GM10248 (cell line): ENCODE data around the gene PEG3.

Source experiments
- CTCF ChIA-PET: fragments of 300-600 bp; sonication (Branson Sonifier 250); formaldehyde crosslinking; extraction: SDS; loops from one replicate; lab custom pipeline; 2021; ENCODE audit warnings: antibody characterized with exemption; lab: Yijun Ruan, JAX
- POLR2A ChIA-PET: fragments of 350-650 bp; sonication (Branson Sonifier 250); formaldehyde crosslinking; extraction: SDS; loops from one replicate; lab custom pipeline; 2020; ENCODE audit warnings: antibody characterized with exemption; lab: Yijun Ruan, JAX
- DNase-seq: peaks from one replicate; pipeline ENCODE4 v3.0.0; 2012; ENCODE audit errors: extremely low spot score
- TF ChIP-seq, protein P1 (sequence below): IDR thresholded peaks from 2 replicates; pipeline ENCODE4 v1.5.1; 2012; ENCODE audit warnings: mild to moderate bottlenecking, low read depth; ENCODE audit errors: extremely low read depth, missing control alignments, control extremely low read depth

Gene PEG3

GRCh38 chr19:56829596-56829995 lies 10.9 kb downstream of the PEG3 start:
- POLR2A ChIA-PET: no interaction called here
- DNase-seq: no peak
- CTCF ChIA-PET: no interaction called here
- TF ChIP-seq, protein P1, sequence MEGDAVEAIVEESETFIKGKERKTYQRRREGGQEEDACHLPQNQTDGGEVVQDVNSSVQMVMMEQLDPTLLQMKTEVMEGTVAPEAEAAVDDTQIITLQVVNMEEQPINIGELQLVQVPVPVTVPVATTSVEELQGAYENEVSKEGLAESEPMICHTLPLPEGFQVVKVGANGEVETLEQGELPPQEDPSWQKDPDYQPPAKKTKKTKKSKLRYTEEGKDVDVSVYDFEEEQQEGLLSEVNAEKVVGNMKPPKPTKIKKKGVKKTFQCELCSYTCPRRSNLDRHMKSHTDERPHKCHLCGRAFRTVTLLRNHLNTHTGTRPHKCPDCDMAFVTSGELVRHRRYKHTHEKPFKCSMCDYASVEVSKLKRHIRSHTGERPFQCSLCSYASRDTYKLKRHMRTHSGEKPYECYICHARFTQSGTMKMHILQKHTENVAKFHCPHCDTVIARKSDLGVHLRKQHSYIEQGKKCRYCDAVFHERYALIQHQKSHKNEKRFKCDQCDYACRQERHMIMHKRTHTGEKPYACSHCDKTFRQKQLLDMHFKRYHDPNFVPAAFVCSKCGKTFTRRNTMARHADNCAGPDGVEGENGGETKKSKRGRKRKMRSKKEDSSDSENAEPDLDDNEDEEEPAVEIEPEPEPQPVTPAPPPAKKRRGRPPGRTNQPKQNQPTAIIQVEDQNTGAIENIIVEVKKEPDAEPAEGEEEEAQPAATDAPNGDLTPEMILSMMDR: no peak

GRCh38 chr19:56827708-56828107 lies 12.8 kb downstream of the PEG3 start:
- ChIA-PET POLR2A (no interaction called here), CTCF (no interaction called here)
- no peak for DNase-seq
- TF ChIP-seq, protein P1: no peak

DNA sequence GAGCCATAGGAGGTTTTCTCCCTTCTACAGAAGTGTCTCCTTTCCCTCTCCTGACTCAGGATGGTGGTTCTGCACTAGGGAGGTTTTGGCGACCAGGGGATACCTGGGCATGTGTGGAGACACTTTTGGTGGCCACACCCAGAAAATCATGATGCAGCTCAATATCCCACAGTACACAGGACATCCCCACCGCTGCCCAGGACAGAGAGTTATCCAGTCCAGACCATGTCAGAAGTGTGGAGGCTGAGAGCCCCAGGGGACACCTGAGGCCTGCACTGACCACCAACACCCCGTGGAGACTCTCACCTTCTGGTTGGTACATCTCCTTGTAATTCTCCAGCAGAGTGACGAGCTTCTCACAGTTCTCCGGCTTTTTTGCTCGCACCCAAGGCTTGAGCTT lies 16.6 kb downstream of the PEG3 start:
- ChIA-PET CTCF (no interaction called here), POLR2A (no interaction called here)
- DNase-seq: no peak
- TF ChIP-seq, protein P1: no peak

- TF ChIP-seq, protein P1: no peak
- CTCF ChIA-PET: no interaction called here
- POLR2A ChIA-PET: no interaction called here
- no peak for DNase-seq
Measured at GRCh38 chr19:56823417-56823816, 17.1 kb downstream of the PEG3 start.

- CTCF ChIA-PET: no interaction called here
- POLR2A ChIA-PET: no interaction called here
- TF ChIP-seq, protein P1: no peak
- no peak for DNase-seq
Measured at GRCh38 chr19:56822755-56823154, 17.8 kb downstream of the PEG3 start.

DNA sequence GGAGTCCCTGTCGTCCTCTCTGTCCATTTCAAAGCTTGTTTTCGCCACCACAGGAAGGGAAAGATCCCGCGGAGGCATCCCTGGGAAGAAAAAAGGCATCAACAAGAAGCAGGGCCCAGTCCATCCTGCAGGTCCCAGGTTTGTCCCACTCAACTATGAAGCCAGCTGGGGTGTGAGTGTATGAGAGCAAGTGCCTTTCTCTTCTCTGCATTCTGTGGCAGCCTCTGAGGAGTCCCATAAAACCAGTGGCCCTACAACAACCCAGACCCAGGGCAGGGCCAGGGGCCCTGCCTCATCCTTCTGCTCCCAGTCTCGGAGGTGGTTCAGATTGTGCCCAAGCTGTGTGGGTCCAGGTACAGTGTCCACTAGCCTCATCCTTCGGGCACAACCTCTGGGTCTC lies 18.9 kb downstream of the PEG3 start:
- ChIA-PET POLR2A (no interaction called here), CTCF (no interaction called here)
- no peak for DNase-seq
- TF ChIP-seq, protein P1: no peak

- POLR2A ChIA-PET: no interaction called here
- CTCF ChIA-PET: no interaction called here
- no peak for DNase-seq
- TF ChIP-seq, protein P1: no peak
Measured at GRCh38 chr19:56821209-56821608, 19.3 kb downstream of the PEG3 start.
